Parathyroid adenoma (tissue), 2 donors: Measurements from ENCODE around the gene CATSPERE.

ENCODE experiments used
- H2AFZ ChIP-seq: fragments of 300-600 bp; sonication (generic); one replicate; pipeline ENCODE4 v1.7.0; 2017; ENCODE audit warnings: antibody characterized with exemption, mild to moderate bottlenecking
- H3K27ac ChIP-seq: fragments of 300-600 bp; sonication (generic); one replicate; pipeline ENCODE4 v1.7.0; 2017
- H3K27me3 ChIP-seq: fragments of 300-600 bp; sonication (generic); one replicate; pipeline ENCODE4 v1.7.0; 2017; ENCODE audit warnings: low read length; ENCODE audit not compliant: control insufficient read depth, insufficient read depth
- H3K36me3 ChIP-seq: fragments of 300-600 bp; sonication (generic); one replicate; pipeline ENCODE4 v1.7.0; 2017; ENCODE audit warnings: low read length; ENCODE audit not compliant: control insufficient read depth, insufficient read depth
- H3K4me1 ChIP-seq: fragments of 300-600 bp; sonication (generic); one replicate; pipeline ENCODE4 v1.7.0; 2017; ENCODE audit warnings: control low read depth
- H3K4me2 ChIP-seq: fragments of 300-600 bp; sonication (generic); one replicate; pipeline ENCODE4 v1.7.0; 2017; ENCODE audit warnings: low read length
- H3K4me3 ChIP-seq: fragments of 300-600 bp; sonication (generic); one replicate; pipeline ENCODE4 v1.7.0; 2017; ENCODE audit warnings: low read depth, low read length
- H3K79me2 ChIP-seq: fragments of 300-600 bp; sonication (generic); one replicate; pipeline ENCODE4 v1.7.0; 2017; ENCODE audit warnings: control low read depth
- H3K9ac ChIP-seq: fragments of 300-600 bp; sonication (generic); one replicate; pipeline ENCODE4 v1.7.0; 2017; ENCODE audit warnings: mild to moderate bottlenecking
- H3K9me3 ChIP-seq: fragments of 300-600 bp; sonication (generic); one replicate; pipeline ENCODE4 v1.7.0; 2017; ENCODE audit warnings: low read length; ENCODE audit not compliant: control insufficient read depth
- TF ChIP-seq, protein P1 (sequence below): fragments of 300-600 bp; sonication (generic); IDR thresholded peaks from one replicate; pipeline ENCODE4 v1.7.0; 2017; ENCODE audit warnings: antibody characterized with exemption, mild to moderate bottlenecking
- donor health status: primary hyperparathyroidism.

CATSPERE gene

DNA sequence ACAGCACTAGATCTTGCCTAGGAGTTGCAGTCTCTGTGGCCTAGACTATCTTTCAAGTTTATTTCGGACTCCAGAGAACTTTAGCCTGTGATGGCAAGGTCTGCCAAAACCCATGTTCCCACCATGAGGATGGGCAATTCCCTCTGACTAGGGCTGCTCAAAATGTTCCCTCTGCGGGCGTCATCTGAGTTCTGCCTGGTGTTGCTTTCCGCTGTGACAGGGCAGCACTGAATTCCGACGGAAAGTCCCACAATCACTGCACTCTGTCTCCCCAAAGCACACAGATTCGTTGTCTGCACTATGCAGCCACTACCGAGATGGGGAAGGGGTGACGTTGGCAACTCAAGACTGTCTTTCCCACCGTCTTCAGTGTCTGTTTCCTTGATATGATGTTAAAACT lies 75.2 kb downstream of the CATSPERE start:
- Histone ChIP-seq H3K9ac (no peak overlapping the region), H3K4me3 (no peak overlapping the region), H3K4me2 (no peak overlapping the region), H2AFZ (no peak overlapping the region), H3K27me3 (no peaks in the 10 kb centered on the region), H3K79me2 (no peaks in the 10 kb centered on the region), H3K36me3 (no peaks in the 10 kb centered on the region), H3K27ac (no peak overlapping the region), H3K4me1 (no peaks in the 10 kb centered on the region), H3K9me3 (no peaks in the 10 kb centered on the region)
- TF ChIP-seq, protein P1, sequence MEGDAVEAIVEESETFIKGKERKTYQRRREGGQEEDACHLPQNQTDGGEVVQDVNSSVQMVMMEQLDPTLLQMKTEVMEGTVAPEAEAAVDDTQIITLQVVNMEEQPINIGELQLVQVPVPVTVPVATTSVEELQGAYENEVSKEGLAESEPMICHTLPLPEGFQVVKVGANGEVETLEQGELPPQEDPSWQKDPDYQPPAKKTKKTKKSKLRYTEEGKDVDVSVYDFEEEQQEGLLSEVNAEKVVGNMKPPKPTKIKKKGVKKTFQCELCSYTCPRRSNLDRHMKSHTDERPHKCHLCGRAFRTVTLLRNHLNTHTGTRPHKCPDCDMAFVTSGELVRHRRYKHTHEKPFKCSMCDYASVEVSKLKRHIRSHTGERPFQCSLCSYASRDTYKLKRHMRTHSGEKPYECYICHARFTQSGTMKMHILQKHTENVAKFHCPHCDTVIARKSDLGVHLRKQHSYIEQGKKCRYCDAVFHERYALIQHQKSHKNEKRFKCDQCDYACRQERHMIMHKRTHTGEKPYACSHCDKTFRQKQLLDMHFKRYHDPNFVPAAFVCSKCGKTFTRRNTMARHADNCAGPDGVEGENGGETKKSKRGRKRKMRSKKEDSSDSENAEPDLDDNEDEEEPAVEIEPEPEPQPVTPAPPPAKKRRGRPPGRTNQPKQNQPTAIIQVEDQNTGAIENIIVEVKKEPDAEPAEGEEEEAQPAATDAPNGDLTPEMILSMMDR: no peak

DNA sequence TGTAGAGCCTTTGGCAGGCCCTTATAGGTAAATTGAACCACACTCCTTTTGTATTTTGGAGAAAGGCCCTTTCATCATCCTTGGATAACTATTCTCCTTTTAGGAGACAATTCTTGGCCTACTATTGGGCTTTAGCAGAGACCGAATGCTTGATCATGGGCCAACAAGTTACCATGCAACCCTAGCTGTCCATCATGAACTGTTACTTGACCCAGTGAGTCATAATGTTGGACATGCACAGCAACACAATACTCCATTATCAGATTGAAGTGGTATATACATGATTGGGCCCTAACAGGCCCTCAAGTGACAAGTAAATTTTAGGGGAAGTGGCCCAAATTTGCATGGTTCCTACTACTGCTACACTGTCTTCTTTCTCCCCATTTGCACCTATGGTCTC lies 84.4 kb downstream of the CATSPERE start:
- no peak overlapping the region for H2AFZ ChIP-seq
- no peak overlapping the region for H3K27ac ChIP-seq
- H3K4me3 ChIP-seq: no peak overlapping the region
- no peaks in the 10 kb centered on the region for H3K4me1 ChIP-seq
- no peaks in the 10 kb centered on the region for H3K36me3 ChIP-seq
- no peaks in the 10 kb centered on the region for H3K79me2 ChIP-seq
- TF ChIP-seq, protein P1: no peak
- H3K9me3 ChIP-seq: no peaks in the 10 kb centered on the region
- H3K27me3 ChIP-seq: no peaks in the 10 kb centered on the region
- no peak overlapping the region for H3K9ac ChIP-seq
- H3K4me2 ChIP-seq: no peak overlapping the region

DNA sequence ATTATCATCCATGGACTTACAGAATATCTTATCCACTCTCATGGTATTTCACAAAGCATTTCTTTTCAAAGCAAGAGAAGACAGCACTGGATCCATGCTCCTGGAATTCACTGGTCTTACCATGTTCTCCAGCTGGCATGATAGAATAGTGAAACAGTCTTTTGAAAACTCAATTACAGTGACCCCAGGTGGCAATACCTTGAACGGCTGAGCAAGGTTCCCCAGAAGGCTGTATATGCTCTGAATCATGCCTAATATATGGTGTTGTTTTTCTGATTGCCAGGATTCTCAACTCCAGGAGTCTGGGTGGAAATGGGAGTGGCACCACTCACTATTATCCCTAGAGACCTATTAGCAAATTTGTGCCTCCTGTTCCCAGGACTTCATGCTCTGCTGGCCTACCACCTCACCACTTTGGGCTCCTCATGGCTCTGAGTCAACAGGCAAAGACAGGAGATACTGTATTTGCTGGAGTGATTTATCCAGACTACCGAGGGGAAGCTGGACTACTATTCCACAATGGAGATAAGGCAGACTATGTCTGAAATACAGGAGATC lies 87.6 kb downstream of the CATSPERE start:
- H3K4me2 ChIP-seq: no peak overlapping the region
- H3K36me3 ChIP-seq: no peaks in the 10 kb centered on the region
- no peak overlapping the region for H3K4me3 ChIP-seq
- H3K4me1 ChIP-seq: no peaks in the 10 kb centered on the region
- no peak overlapping the region for H3K27ac ChIP-seq
- TF ChIP-seq, protein P1: no peak
- no peaks in the 10 kb centered on the region for H3K27me3 ChIP-seq
- no peaks in the 10 kb centered on the region for H3K79me2 ChIP-seq
- H2AFZ ChIP-seq: no peak overlapping the region
- H3K9me3 ChIP-seq: no peaks in the 10 kb centered on the region
- H3K9ac ChIP-seq: no peak overlapping the region

DNA sequence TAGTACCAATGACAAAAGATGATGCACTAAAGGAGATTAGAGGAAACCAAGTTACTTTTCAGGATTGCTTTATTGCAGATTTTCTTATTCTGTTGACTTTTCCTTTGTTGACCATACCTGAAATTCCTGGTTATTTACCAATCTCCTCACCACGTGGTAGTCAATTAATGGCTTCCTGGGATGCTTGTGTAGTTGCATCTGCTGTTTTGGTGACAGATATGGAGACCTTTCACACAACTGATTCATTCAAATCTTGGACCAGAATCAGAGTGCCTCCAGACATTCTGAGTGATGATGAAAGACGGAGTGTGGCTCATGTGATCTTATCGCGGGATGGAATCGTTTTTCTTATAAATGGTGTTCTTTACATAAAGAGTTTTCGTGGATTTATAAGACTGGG lies 91.3 kb downstream of the CATSPERE start:
- no peaks in the 10 kb centered on the region for H3K27me3 ChIP-seq
- no peak overlapping the region for H3K27ac ChIP-seq
- H3K4me1 ChIP-seq: no peaks in the 10 kb centered on the region
- H3K4me3 ChIP-seq: no peak overlapping the region
- H3K4me2 ChIP-seq: no peak overlapping the region
- H3K9me3 ChIP-seq: no peaks in the 10 kb centered on the region
- no peak overlapping the region for H2AFZ ChIP-seq
- H3K79me2 ChIP-seq: no peaks in the 10 kb centered on the region
- H3K9ac ChIP-seq: no peak overlapping the region
- TF ChIP-seq, protein P1: no peak
- no peaks in the 10 kb centered on the region for H3K36me3 ChIP-seq

DNA sequence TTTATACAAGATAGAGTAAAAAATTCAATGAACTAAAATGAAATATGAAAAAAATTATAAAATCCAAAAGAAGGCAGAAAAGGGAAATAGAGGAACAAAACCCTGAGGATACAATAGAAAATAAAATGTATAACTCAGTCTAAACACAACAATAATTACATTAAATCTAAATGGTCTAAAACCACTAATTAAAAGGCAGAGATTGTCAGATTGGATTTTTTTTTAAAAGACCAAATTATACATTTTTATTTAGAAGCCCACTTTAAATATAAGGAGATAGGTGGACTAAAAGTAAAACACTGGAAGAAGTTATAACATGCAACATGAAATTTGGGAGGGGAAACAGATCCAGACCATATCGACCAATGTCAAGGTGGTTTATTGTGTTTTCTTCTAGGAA lies 95.2 kb downstream of the CATSPERE start:
- Histone ChIP-seq H3K4me2 (no peak overlapping the region), H3K9me3 (no peaks in the 10 kb centered on the region), H3K27ac (no peak overlapping the region), H3K79me2 (no peaks in the 10 kb centered on the region), H3K4me1 (no peaks in the 10 kb centered on the region), H3K9ac (no peak overlapping the region), H3K36me3 (no peaks in the 10 kb centered on the region), H3K4me3 (no peak overlapping the region), H2AFZ (no peak overlapping the region), H3K27me3 (no peaks in the 10 kb centered on the region)
- TF ChIP-seq, protein P1: no peak
